HG02678 (cell line): Measurements from ENCODE around the gene CHCHD3.

Source experiments
- ATAC-seq: cut with Tn5 transposase; IDR thresholded peaks from one replicate; pipeline ENCODE4 v1.9.1; 2021; ENCODE audit warnings: mild to moderate bottlenecking, moderate library complexity; ENCODE audit not compliant: unreplicated experiment

Gene CHCHD3

DNA sequence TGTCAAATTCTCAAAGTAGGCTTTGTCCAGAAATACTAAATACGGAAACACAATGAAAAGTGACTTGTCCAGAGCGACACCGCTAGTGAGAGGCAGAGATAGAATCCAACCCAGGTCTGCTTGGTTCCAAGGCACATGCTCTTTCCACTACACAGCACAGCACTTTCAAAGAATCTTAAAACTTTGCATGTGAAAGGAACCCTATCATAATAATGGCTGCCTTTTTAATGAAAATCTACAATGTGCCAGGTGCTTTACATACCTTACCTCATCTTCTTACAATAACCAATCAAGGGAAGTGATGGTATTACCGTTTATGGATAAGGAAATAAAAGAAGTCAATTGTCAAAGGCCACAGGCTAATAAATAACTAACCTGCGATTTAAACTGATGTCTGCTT lies 2.6 kb downstream of the CHCHD3 start:
- no peak for ATAC-seq

DNA sequence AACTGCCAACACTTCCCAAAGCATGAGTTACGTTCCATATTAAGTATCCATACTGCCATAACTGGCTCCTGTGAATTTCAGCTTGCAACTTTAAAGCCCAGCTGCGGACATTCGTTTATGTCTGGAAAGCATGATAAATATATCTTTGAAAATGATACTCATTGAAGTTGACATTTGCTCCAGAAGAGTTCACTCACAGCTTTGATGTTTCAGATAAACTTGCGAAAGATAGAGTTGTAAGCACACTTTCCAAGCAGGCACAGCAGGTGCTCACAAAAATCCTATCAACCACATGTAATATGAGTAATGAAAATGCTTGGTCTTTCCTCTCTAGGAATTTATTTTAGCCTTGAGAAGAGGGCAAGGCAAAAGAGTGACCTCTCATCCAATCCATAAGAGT lies 4.5 kb downstream of the CHCHD3 start:
- no peak for ATAC-seq

DNA sequence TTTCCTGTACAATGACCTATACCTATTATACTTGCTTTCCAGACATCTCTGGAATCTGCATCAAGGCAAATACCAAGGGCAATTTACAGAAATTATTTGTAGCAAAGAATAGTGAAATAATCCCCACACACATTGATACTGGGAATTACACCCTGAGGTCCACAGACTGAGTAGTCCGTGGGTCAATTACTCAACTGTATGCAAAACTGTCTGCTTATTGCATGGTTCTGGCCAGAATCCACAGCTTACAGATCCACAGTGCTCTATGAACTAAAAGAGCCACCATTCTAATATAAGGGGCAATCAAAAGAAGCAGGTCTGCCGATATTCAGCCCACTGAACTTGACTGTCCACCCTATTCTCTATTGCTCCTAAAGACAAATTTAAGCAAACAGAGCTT lies 5.7 kb downstream of the CHCHD3 start:
- ATAC-seq, result no peak

DNA sequence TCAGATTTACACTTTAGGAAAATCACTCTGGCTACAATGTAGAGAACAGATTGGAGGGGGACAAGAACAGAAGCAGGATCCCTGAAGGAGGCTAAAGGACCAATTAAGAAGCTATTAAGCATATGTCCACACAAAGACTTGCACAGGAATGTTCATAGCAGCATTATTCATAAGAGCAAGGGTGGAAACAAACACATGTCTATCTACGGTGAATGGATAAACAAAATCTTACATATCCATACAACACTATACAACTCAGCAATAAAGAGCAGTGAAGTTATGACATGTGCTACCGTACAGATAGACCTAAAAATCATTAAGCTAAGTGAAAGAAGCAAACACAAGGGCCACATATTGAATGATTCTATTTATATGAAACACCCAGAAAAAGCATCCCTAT lies 10.4 kb downstream of the CHCHD3 start:
- ATAC-seq, result no peak

DNA sequence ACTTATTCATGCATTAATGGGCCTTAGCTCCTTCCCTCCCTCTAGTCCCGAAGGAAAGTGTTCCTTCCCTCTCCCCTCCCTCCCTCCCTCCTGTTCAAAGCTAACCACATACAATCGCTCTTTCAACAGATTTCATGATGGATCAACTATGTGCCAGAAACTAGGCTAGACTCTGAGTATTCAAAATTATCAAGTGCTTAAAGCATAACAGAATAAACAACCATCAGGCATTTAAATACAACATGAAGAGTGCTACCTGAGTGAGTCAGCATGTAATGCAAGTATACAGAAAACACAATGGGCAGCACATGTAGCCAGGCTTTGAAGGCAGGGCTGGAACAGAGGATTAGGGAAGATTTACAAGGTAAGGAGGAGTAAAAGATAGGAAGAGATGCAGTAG lies 11.3 kb downstream of the CHCHD3 start:
- ATAC-seq, result no peak

DNA sequence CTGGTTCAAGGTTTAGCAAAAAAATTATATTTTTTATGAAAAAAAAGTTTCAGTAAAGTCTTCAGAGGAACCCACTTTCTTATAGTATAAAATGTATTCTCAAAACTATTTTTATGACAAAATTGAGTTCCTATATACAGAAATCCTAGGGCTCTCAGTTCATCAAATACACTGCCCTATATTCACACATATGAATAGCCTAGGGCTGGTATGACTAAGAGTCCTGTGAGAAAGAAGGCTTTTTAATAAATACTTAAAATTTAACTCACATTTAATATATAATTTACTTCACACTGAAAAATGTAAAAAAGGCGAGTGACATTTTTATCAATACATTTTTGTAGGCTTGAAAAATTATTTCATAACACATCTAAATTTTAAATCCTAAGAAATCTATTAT lies 16.6 kb downstream of the CHCHD3 start:
- no peak for ATAC-seq

- ATAC-seq, result no peak
These were observed 17.6 kb downstream of the CHCHD3 start for GRCh38 chr7:133064082-133064820.

- ATAC-seq, result no peak
These were observed 20.1 kb downstream of the CHCHD3 start for GRCh38 chr7:133061792-133062191.

DNA sequence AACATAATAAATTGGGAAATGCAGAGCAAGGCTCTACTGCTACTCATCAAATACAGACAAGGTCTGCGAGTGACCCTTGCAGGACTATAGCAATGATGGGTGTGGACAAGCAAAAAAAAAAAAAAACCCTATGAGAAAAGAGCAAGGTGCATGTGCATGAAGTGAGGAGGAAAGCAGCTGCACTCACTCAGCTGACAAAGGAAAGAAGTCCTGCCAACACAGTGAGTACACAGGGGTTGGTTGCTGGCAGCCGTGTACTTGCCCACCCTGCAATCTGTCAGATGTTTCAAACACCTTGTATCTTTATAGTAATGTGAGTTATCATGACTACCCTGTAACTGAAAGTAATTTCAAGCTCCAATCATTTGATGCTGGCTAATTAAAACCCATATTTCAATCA lies 20.5 kb downstream of the CHCHD3 start:
- no peak for ATAC-seq

DNA sequence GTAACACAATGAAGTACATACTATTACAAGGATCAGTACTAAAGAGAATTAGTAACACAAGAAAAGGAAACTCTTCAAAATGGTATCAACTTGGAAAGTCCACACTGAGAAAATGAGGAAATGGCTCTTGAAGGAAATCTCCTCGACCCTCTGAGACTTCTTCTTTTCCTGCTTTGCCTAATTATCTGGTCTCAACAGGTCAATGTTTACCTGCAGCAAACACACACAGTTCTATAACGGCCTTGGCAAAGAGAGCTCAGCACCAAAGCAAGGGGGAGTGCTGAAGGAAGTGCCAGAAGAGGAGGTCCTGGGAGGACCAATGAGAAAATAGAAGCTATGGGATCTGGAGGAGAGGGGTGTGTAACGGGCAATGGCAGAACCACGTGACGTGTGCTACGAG lies 21.9 kb downstream of the CHCHD3 start:
- no peak for ATAC-seq

- no peak for ATAC-seq
These were observed 22.6 kb downstream of the CHCHD3 start for GRCh38 chr7:133059263-133059662.

DNA sequence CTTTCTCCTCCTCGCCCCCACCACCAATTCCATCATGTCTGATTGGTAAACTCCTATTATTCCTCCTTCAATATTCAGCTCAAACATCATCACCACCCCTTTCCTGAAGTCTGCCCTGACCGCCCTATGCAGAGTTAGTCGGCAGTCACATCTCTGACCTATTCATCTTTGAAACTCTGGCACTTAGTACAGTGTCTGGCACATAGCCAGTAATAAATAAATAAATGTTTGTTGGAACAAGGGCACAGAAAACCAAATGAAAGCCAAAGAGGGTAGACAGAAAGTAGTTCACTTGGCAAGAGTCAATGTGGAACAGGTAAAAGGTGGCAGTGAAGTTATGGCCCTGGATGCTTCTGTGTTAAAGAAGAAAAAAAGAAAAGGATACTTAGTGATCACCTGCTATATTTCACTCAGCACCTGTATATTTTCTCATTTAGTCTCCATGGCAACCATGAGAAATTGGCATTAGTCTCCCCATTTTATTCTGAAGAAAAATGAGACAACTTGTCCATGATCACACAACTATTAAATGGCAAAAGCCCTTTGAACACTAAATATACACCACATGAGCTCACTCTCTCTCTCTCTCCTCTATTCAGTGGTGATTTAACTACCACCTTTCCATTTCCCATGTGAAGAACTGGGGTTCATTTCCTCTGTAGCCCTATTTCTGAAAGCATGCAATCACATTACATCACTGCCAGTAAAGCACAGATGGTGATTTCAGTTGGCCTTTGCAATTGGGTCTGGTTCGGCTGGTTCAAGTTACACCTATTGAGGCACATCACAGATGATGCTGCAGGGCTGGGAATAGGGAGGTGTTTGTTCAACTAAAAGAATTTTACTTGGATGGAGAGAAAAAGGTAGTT lies 25.3 kb downstream of the CHCHD3 start:
- ATAC-seq, result no peak

DNA sequence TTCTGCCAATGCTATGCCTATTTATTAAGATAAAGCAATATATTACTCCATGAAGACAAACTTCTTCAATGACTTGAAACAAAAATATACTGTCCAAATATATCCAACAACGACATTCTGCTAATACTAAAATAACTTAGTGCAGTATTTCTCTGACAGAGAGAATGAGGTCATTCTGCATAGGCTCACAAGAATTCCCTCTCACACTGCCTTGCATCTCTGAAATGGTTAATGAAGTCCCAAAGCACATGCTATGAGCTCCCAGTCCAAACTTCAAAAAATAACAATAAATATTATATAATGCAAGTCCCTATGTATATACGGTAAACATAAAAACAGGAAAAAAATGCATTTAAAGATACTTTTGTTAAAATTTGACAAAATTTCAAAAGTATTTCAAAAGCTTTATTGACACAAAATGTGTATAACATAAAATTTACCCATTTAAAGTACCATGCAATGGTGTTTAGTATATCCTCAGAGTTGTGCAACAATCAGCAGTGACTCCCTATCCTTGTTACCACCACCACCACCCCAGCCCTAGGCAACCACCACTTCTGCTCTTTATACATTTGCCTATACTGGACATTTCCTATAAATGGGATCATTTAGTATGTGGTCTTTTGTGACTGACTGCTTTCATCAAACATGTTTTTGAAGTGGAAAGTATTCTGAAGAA lies 27.6 kb downstream of the CHCHD3 start:
- ATAC-seq, result no peak

DNA sequence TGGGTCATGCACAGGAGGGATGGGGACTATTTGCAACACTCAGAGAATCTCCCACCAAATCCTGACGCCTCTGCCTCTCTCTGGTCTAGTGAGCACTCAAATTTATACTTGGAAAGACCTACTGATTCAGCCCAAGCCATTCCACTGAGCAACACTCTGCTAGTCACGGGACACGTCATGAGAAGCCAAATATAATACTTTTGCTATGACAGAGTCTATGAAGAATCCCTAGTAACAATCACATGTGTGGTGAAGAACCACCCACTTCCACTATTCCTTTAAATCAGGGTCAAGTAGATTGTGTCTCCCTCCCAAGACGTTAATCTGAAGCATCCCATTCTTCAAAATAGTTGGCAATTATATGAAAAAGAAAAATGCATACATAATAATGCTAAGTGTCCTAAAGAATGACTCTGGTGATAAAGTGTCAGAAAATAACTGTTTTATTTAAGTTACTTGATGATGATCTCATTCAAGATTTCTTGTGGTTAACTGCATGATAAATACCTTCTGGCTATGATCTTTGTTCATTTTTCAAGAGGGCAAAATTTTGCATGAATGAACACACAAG lies 28.5 kb downstream of the CHCHD3 start:
- ATAC-seq, result no peak

DNA sequence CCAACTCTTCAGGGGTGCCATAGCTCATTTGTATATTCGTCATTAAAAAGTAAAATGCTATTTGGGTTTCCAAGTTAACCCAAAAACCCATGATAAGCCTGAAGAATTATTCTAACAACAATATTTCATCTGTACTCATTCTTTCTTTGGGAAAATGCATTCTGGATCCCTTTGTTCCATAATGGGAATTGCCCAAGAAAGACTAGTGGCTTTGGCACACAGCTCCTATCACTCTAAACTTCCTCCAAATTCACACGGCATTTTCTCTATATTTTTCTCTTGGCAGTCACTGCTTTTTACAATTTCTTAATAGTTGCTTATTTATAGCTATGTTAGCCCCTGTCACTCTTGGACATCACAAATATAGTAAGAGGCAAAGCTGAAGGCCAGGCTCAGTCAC lies 29.1 kb downstream of the CHCHD3 start:
- no peak for ATAC-seq

DNA sequence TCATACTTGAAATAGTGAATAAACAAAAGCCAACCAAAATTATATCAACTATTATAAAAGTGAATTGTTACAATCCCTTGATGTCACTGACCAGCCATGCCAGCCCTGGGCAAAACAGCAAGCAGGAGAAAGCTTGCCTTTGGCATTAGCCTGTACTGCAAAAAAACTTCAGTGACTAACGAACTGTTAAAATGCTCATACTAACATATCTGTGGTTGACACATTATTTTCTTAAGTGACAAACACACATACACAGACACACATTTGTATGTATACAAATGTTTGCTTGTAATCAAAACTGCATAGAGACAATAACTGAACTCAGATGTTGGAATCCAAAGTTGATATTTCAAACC lies 29.5 kb downstream of the CHCHD3 start:
- ATAC-seq, result no peak

DNA sequence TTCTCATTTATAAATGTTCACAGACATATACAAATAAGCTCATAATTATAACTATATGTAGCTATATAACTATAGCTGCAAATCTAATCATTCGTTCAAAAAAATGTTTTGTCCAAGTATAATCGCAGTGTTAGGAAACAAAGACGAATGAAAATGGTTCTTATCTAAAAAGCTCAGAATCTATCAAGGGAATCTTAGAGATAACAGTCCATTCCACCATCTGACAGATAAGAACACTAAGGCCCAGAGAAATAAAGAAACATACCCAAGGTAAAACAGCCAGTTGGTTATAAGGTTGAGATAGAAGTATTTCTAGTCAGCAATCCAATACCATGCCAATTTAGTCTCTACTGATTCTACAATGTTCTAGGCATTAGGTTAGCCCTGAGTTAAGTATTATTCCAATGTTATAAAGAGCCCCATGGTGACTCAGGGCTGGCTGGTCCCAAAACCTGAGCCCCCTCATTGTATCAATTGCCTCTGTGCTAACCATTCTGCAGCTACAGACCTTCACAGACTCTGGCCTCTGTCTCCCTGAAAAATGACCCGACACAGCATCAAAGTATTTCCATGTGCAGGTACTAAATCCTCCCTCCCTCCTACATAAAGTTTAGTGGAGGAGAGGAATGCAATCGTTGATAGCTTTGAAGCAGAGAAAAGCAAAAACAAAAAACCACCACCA lies 30.0 kb downstream of the CHCHD3 start:
- no peak for ATAC-seq

- ATAC-seq, result no peak
These were observed 30.8 kb downstream of the CHCHD3 start for GRCh38 chr7:133051066-133051465.

GRCh38 chr7:133050200-133050995 lies 31.5 kb downstream of the CHCHD3 start:
- no peak for ATAC-seq

- no peak for ATAC-seq
These were observed 33.3 kb downstream of the CHCHD3 start for GRCh38 chr7:133048589-133048988.
